Naive thymus-derived CD4-positive, alpha-beta T cell (primary cell): ENCODE measurements around the gene C1orf159. TPM values are rescaled to one million over a fixed set of nuclear protein-coding genes. Genes with fewer than 3 reads are reported as not detected.

Source experiments
- ATAC-seq: fragments of 150-1000 bp; cut with Tn5 transposase; 2 replicates; pipeline ENCODE4 v1.10.0; 2021; ENCODE audit warnings: mild to moderate bottlenecking, moderate library complexity
- CTCF ChIA-PET: fragments of 350-600 bp; sonication (Branson Sonifier 250); formaldehyde crosslinking; loops from one replicate; lab custom pipeline; 2021; ENCODE audit warnings: antibody characterized with exemption; lab: Charles Lee
- POLR2A ChIA-PET: fragments of 350-600 bp; sonication (Branson Sonifier 250); formaldehyde crosslinking; loops from one replicate; lab custom pipeline; 2021; ENCODE audit warnings: antibody characterized with exemption, inconsistent platforms; lab: Charles Lee
- DNase-seq, 9 donors: peaks; one replicate each; pipeline versions ENCODE4 v3.0.0 to v3.0.0-alpha.2; 2020 to 2022; ENCODE audit warnings: mixed read lengths in 1 of 9
- H3K27ac ChIP-seq: one replicate; pipeline ENCODE4 v1.7.0; 2013; ENCODE audit warnings: mild to moderate bottlenecking, low read depth, low read length, moderate library complexity
- H3K27me3 ChIP-seq, 2 donors: one replicate each; pipeline ENCODE4 v1.7.0; 2013; ENCODE audit warnings: low read length in 2 of 2, mild to moderate bottlenecking in 2 of 2, moderate library complexity in 2 of 2; ENCODE audit not compliant: control insufficient read depth in 2 of 2, insufficient read depth in 2 of 2
- H3K36me3 ChIP-seq, 3 experiments: 1 replicate in 2 of 3; 2 replicates in 1 of 3; pipeline ENCODE4 v1.7.0; 2013; ENCODE audit warnings: low read length in 3 of 3, mild to moderate bottlenecking in 3 of 3, moderate library complexity in 1 of 3; ENCODE audit not compliant: insufficient read depth in 3 of 3, control insufficient read depth in 2 of 3
- H3K4me1 ChIP-seq, 2 donors: one replicate each; pipeline ENCODE4 v1.7.0; 2013; ENCODE audit warnings: low read length in 2 of 2, mild to moderate bottlenecking in 2 of 2, moderate library complexity in 1 of 2; ENCODE audit not compliant: control insufficient read depth in 2 of 2, insufficient read depth in 2 of 2
- H3K4me3 ChIP-seq: 2 replicates; pipeline ENCODE4 v1.7.0; 2013; ENCODE audit warnings: mild to moderate bottlenecking, low read length
- H3K9me3 ChIP-seq, 3 experiments: 1 replicate in 2 of 3; 2 replicates in 1 of 3; pipeline ENCODE4 v1.7.0; 2013; ENCODE audit warnings: low read length in 3 of 3; ENCODE audit not compliant: control insufficient read depth in 2 of 3
- H3K27ac Mint-ChIP-seq, 9 donors: one replicate each; pipeline ENCODE4 v1.8.0; 2020 to 2022; ENCODE audit warnings: mixed read lengths in 9 of 9, mild to moderate bottlenecking in 8 of 9, moderate library complexity in 5 of 9, inconsistent platforms in 2 of 9
- H3K27me3 Mint-ChIP-seq, 5 donors: one replicate each; pipeline ENCODE4 v1.8.0; 2021 to 2022; ENCODE audit warnings: mixed read lengths in 5 of 5, mild to moderate bottlenecking in 1 of 5
- H3K36me3 Mint-ChIP-seq, 5 donors: one replicate each; pipeline ENCODE4 v1.8.0; 2020 to 2022; ENCODE audit warnings: mixed read lengths in 5 of 5, mild to moderate bottlenecking in 3 of 5, inconsistent platforms in 1 of 5
- H3K4me1 Mint-ChIP-seq, 7 donors: one replicate each; pipeline ENCODE4 v1.8.0; 2020 to 2022; ENCODE audit warnings: mixed read lengths in 7 of 7, mild to moderate bottlenecking in 3 of 7, inconsistent platforms in 1 of 7
- H3K4me3 Mint-ChIP-seq, 10 donors: one replicate each; pipeline ENCODE4 v1.8.0; 2020 to 2022; ENCODE audit warnings: mild to moderate bottlenecking in 10 of 10, mixed read lengths in 10 of 10, moderate library complexity in 6 of 10, inconsistent platforms in 2 of 10
- H3K9me3 Mint-ChIP-seq, 11 donors: one replicate each; pipeline ENCODE4 v1.8.0; 2020 to 2022; ENCODE audit warnings: mixed read lengths in 11 of 11, mild to moderate bottlenecking in 4 of 11, inconsistent platforms in 1 of 11, moderate library complexity in 1 of 11
- intact Hi-C, 2 donors: fragments of 100-400 bp; cut with micrococcal nuclease; formaldehyde crosslinking; loops; one replicate each; pipeline ENCODE4 v1.15.1; 2023
- polyA plus RNA-seq, 2 donors: library from polyadenylated mRNA; unstranded; fragments of 300-500 nt; fragmentation: Illumina TruSeq; gene quantifications; one replicate each; pipeline ENCODE4 v1.2.3, GENCODE V29; 2021
- total RNA-seq, 6 experiments: library from RNA in 5 of 6; stranded (reverse) in 5 of 6; gene quantifications; 1 replicate in 5 of 6; 2 replicates in 1 of 6; pipeline ENCODE4 v1.2.3 and lab custom pipeline; 2021 to 2026

C1orf159 gene
- total and polyA plus RNA-seq, 7 experiments from 2014 or later = 6.4 to 21.9 (median 19.2) TPM

GRCh38 chr1:1086911-1087341 is 29.0 kb downstream of the C1orf159 start:
- H3K27ac ChIP-seq = no peak overlapping the region
- H3K4me1 ChIP-seq = no peaks in the 10 kb centered on the region
- ATAC-seq (no peak), DNase-seq (no peak)
- Mint-ChIP-seq H3K27ac (peak overlapping the region in 1 of 9 donors; percentile 54), H3K4me3 (no peak overlapping the region), H3K27me3 (no peaks in the 10 kb centered on the region), H3K9me3 (no peaks in the 10 kb centered on the region), H3K4me1 (no peaks in the 10 kb centered on the region), H3K36me3 (peaks cover 0 to 2% (median 0%) of the 10 kb centered on the region in 5 donors)
- no peaks in the 10 kb centered on the region for H3K9me3 ChIP-seq
- intact Hi-C loops = no loop called here
- ChIA-PET CTCF (no interaction called here), POLR2A (no interaction called here)
- no peak overlapping the region for H3K4me3 ChIP-seq
- no peaks in the 10 kb centered on the region for H3K27me3 ChIP-seq
- H3K36me3 ChIP-seq = peaks cover 0 to 7% (median 0%) of the 10 kb centered on the region in 3 experiments

GRCh38 chr1:1085911-1086841 is 29.7 kb downstream of the C1orf159 start:
- H3K36me3 ChIP-seq = peaks cover 0 to 7% (median 0%) of the 10 kb centered on the region in 3 experiments
- DNase-seq = peak in 1 of 9 donors; percentile 8
- Mint-ChIP-seq H3K4me1 (no peaks in the 10 kb centered on the region), H3K27me3 (no peaks in the 10 kb centered on the region), H3K4me3 (no peak overlapping the region), H3K36me3 (no peaks in the 10 kb centered on the region), H3K9me3 (no peaks in the 10 kb centered on the region), H3K27ac (peak overlapping the region in 1 of 9 donors; percentile 54)
- H3K27ac ChIP-seq = no peak overlapping the region
- H3K27me3 ChIP-seq = no peaks in the 10 kb centered on the region
- H3K4me3 ChIP-seq = no peak overlapping the region
- CTCF ChIA-PET = no interaction called here
- no peaks in the 10 kb centered on the region for H3K9me3 ChIP-seq
- POLR2A ChIA-PET = no interaction called here
- ATAC-seq = no peak
- intact Hi-C loops = no loop called here
- no peaks in the 10 kb centered on the region for H3K4me1 ChIP-seq

GRCh38 chr1:1085171-1085841 is 30.6 kb downstream of the C1orf159 start:
- DNase-seq = no peak
- H3K4me3 ChIP-seq = no peak overlapping the region
- no peak overlapping the region for H3K27ac Mint-ChIP-seq
- peaks cover 0 to 7% (median 0%) of the 10 kb centered on the region in 3 experiments for H3K36me3 ChIP-seq
- no peaks in the 10 kb centered on the region for H3K36me3 Mint-ChIP-seq
- intact Hi-C loops = no loop called here
- no peak for ATAC-seq
- H3K9me3 Mint-ChIP-seq = no peaks in the 10 kb centered on the region
- H3K27ac ChIP-seq = no peak overlapping the region
- ChIA-PET POLR2A (no interaction called here), CTCF (no interaction called here)
- no peaks in the 10 kb centered on the region for H3K9me3 ChIP-seq
- no peak overlapping the region for H3K4me3 Mint-ChIP-seq
- H3K27me3 Mint-ChIP-seq = no peaks in the 10 kb centered on the region
- H3K4me1 Mint-ChIP-seq = no peaks in the 10 kb centered on the region
- peaks cover 0 to under 1% of the 10 kb centered on the region in 2 donors for H3K4me1 ChIP-seq
- H3K27me3 ChIP-seq = no peaks in the 10 kb centered on the region

GRCh38 chr1:1084372-1085170 is 31.3 kb downstream of the C1orf159 start:
- Mint-ChIP-seq H3K36me3 (no peaks in the 10 kb centered on the region), H3K27me3 (no peaks in the 10 kb centered on the region), H3K4me3 (no peak overlapping the region), H3K9me3 (no peaks in the 10 kb centered on the region), H3K27ac (no peak overlapping the region), H3K4me1 (peaks cover 0 to under 1% (median 0%) of the 10 kb centered on the region in 7 donors)
- CTCF ChIA-PET = no interaction called here
- intact Hi-C loops = no loop called here
- Histone ChIP-seq H3K9me3 (no peaks in the 10 kb centered on the region), H3K4me3 (no peak overlapping the region), H3K4me1 (peaks cover 0 to 8% of the 10 kb centered on the region in 2 donors), H3K36me3 (peaks cover 0 to 7% (median 0%) of the 10 kb centered on the region in 3 experiments), H3K27ac (no peak overlapping the region), H3K27me3 (no peaks in the 10 kb centered on the region)
- POLR2A ChIA-PET = no interaction called here
- DNase-seq = peak in 2 of 9 donors; percentile 8 to 22
- ATAC-seq = no peak

- ATAC-seq = no peak
- peaks cover 0 to 4% (median 0%) of the 10 kb centered on the region in 7 donors for H3K4me1 Mint-ChIP-seq
- CTCF ChIA-PET = no interaction called here
- H3K27ac Mint-ChIP-seq = no peak overlapping the region
- no peaks in the 10 kb centered on the region for H3K36me3 Mint-ChIP-seq
- Histone ChIP-seq H3K27ac (no peak overlapping the region), H3K9me3 (no peaks in the 10 kb centered on the region), H3K27me3 (no peaks in the 10 kb centered on the region), H3K4me1 (peaks cover 0 to 11% of the 10 kb centered on the region in 2 donors), H3K36me3 (peaks cover 0 to 7% (median 0%) of the 10 kb centered on the region in 3 experiments), H3K4me3 (no peak overlapping the region)
- no peak overlapping the region for H3K4me3 Mint-ChIP-seq
- POLR2A ChIA-PET = no interaction called here
- no peaks in the 10 kb centered on the region for H3K9me3 Mint-ChIP-seq
- no peaks in the 10 kb centered on the region for H3K27me3 Mint-ChIP-seq
- intact Hi-C loops = no loop called here
- peak in 1 of 9 donors; percentile 21 for DNase-seq
These were observed 32.2 kb downstream of the C1orf159 start for GRCh38 chr1:1083416-1084371.
